ENCODE results near the gene CECR2.

Gene CECR2

DNA sequence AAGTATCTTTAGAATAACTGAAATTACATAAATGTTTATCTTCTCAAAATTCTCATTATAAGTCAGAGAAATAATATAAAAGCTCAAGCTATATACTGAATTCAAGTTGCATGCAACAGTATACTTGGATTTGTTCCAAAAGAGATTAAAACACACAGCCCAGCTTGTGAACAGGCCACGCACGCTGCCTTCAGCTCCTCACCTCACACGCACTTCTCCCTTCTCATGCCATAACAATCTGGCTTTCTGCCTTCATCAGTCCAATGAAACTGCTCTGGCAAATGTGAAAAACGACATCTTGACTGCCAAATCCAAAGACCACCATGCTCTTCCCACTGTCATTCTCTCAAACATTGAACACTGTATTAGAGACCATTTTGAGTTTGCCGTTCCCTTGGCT lies 237.2 kb downstream of the CECR2 start:
- DNase-seq (ENCODE audit: low read depth in 2 of 2) = no peak

Data from stimulated activated CD4-positive, alpha-beta T cell treated with anti-CD3 and anti-CD28 coated beads, Interleukin-1b, Interleukin-23, amount 100 ng/mL, for 4 hours (primary cell).